ENCODE data around the gene PBX1. TPM values are rescaled to one million over a fixed set of nuclear protein-coding genes. Genes with fewer than 3 reads are reported as not detected.

PBX1 gene
- total and polyA plus RNA-seq, 2 donors (not counting 3 experiments of a cell fraction or from before 2014, with no cell fraction given), result 10.7 to 24.1 TPM

DNA sequence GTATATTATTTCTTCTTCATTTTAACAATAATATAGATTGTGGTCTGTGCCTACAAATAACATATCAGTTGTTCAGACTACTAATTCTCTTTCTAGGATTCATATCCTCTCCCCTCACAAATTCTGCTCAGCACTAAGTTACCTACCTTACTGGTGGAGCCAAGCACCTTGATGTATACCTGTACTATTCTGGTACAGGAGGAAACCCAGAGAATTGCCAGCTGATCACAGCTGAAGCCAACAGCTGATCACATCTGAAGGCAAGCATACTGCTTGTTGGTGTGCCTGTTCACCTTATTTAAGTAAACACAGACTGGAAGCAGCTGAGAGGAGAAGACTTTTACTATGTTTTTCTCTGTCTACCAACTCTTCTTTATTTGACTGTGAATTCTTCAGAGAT lies 101.8 kb downstream of the PBX1 start:
- Histone ChIP-seq H3K9me3 (replicated peaks; ENCODE audit: control insufficient read depth, insufficient read depth, low read length) (no peaks in the 10 kb centered on the region), H3K36me3 (ENCODE audit: control insufficient read depth in 2 of 2, extremely low read depth in 1 of 2, insufficient read depth in 2 of 2, low read length in 2 of 2) (no peaks in the 10 kb centered on the region), H3K79me2 (ENCODE audit: control insufficient read depth, insufficient read depth, low read length) (no peaks in the 10 kb centered on the region), H3K9ac (replicated peaks; ENCODE audit: extremely low read depth, insufficient read depth, low read length) (no peak overlapping the region), H3K4me2 (ENCODE audit: insufficient read depth, low read length) (no peak overlapping the region), H3K9me1 (replicated peaks; ENCODE audit: control insufficient read depth, extremely low read depth, insufficient read depth, low read length) (no peaks in the 10 kb centered on the region), H2AFZ (ENCODE audit: low read depth, low read length) (no peak overlapping the region), H4K20me1 (replicated peaks; ENCODE audit: control insufficient read depth, extremely low read depth, insufficient read depth, low read length) (no peaks in the 10 kb centered on the region), H3K4me3 (replicated peaks in 1 of 3; ENCODE audit: insufficient read depth in 1 of 3, low read depth in 1 of 3, low read length in 3 of 3) (no peak overlapping the region), H3K27ac (ENCODE audit: insufficient read depth, low read depth, low read length) (no peak overlapping the region), H3K27me3 (ENCODE audit: control insufficient read depth in 2 of 2, insufficient read depth in 2 of 2, low read length in 2 of 2) (no peaks in the 10 kb centered on the region), H3K4me1 (ENCODE audit: control insufficient read depth, extremely low read depth, insufficient read depth, low read length) (peaks cover 3% of the 10 kb centered on the region)
- dilution Hi-C loops (cut with MboI; ENCODE audit: extremely low pct_ligation_motif_present, low sequenced_read_pairs) (no loop called here), intact Hi-C loops (cut with micrococcal nuclease) (no loop called here)
- ChIA-PET POLR2A (no interaction called here), CTCF (interaction anchor here (0.6 kb wide), 1 partner anchor 64 kb away, joined by 4 read pairs; no protein-coding TSS in a partner anchor)
- no peak for DNase-seq (ENCODE audit: low read depth, low spot score)
- no peak for FAIRE-seq
- no peak for TF ChIP-seq POLR2A (IDR thresholded peaks at IDR 0.05; ENCODE audit: low read depth, low read length)
- no peak for TF ChIP-seq JUN (IDR thresholded peaks at IDR 0.05; ENCODE audit: borderline replicate concordance, insufficient read depth, insufficient read length, low read depth)
- TF ChIP-seq MYC (IDR thresholded peaks at IDR 0.05; ENCODE audit: low read depth, low read length), result no peak
- no peak for TF ChIP-seq POLR2AphosphoS5 (IDR thresholded peaks at IDR 0.05; ENCODE audit: insufficient read depth, low read depth, low read length)
- TF ChIP-seq, protein P1, sequence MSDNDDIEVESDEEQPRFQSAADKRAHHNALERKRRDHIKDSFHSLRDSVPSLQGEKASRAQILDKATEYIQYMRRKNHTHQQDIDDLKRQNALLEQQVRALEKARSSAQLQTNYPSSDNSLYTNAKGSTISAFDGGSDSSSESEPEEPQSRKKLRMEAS (IDR thresholded peaks at IDR 0.05; ENCODE audit: insufficient read depth, insufficient read length), result no peak
- TF ChIP-seq EZH2 (IDR thresholded peaks at IDR 0.05; ENCODE audit: borderline replicate concordance, low read depth, low read length, severe bottlenecking), result no peak
- TF ChIP-seq FOS (IDR thresholded peaks at IDR 0.05; ENCODE audit: borderline replicate concordance, insufficient read depth, low read length), result no peak
- no peak for TF ChIP-seq GATA2 (IDR thresholded peaks at IDR 0.05; ENCODE audit: insufficient read depth, insufficient read length, low read depth, low read length)
- TF ChIP-seq, protein P2, sequence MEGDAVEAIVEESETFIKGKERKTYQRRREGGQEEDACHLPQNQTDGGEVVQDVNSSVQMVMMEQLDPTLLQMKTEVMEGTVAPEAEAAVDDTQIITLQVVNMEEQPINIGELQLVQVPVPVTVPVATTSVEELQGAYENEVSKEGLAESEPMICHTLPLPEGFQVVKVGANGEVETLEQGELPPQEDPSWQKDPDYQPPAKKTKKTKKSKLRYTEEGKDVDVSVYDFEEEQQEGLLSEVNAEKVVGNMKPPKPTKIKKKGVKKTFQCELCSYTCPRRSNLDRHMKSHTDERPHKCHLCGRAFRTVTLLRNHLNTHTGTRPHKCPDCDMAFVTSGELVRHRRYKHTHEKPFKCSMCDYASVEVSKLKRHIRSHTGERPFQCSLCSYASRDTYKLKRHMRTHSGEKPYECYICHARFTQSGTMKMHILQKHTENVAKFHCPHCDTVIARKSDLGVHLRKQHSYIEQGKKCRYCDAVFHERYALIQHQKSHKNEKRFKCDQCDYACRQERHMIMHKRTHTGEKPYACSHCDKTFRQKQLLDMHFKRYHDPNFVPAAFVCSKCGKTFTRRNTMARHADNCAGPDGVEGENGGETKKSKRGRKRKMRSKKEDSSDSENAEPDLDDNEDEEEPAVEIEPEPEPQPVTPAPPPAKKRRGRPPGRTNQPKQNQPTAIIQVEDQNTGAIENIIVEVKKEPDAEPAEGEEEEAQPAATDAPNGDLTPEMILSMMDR (IDR thresholded peaks at IDR 0.05; ENCODE audit: extremely low read depth in 1 of 2, insufficient read depth in 1 of 2, low read depth in 1 of 2, low read length in 2 of 2), result no peak
- BruUV-seq (replicated peaks), result no TSS peak
